Neural progenitor cell (in vitro differentiated cells): ENCODE data around the gene SASS6.

Source experiments
- EZH2 ChIP-seq: fragments of 200-600 bp; sonication (generic); IDR thresholded peaks from 2 replicates; pipeline ENCODE4 v1.6.1; 2017; ENCODE audit warnings: antibody characterized with exemption, mild to moderate bottlenecking, moderate library complexity
- EZH2phosphoT487 ChIP-seq: fragments of 200-600 bp; sonication (generic); IDR thresholded peaks from 2 replicates; pipeline ENCODE4 v1.6.1; 2017; ENCODE audit warnings: antibody characterized with exemption
- TF ChIP-seq, protein P1 (sequence below): fragments of 200-600 bp; sonication (generic); IDR thresholded peaks from 2 replicates; pipeline ENCODE4 v1.5.1; 2017; ENCODE audit warnings: antibody characterized with exemption, mild to moderate bottlenecking

DNA sequence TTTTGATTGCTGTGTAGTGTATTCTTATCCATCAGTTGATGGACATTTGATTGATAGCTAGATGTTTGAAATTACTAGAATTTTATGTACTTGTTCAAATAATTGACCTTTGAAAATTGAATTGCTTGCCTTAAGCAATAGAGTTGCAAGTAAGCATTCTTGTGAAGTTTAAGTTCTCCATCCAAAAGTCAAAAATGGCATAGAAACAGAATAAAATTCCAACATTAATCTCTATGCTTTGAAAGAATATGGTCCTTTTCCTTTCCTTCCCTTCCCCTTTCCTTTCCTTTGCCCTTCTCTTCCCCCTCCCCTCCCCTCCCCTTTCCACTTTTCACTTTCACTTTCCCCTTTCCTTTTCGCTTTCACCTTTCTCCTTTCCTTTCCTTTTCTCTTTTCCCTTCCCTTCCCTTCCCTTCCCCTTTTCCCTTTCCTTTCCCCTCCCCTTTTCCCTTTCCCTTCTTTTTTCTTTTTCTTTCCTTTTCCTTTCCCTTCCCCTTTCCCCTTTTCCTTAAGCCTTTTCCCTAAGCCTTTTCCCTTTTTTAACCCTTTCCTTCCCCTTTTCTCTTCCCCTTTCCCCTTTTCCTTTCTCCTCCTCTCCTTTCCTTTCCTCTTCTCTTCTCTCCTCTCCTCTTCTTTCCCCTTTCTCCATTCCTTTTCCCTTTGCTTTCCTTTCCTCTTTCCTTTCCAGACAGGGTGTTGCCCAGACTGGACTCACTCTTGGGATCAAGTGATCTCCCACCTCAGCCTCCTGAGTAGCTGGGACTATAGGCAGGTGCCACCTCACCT, 67.4 kb downstream of the SASS6 start:
- TF ChIP-seq, protein P1, sequence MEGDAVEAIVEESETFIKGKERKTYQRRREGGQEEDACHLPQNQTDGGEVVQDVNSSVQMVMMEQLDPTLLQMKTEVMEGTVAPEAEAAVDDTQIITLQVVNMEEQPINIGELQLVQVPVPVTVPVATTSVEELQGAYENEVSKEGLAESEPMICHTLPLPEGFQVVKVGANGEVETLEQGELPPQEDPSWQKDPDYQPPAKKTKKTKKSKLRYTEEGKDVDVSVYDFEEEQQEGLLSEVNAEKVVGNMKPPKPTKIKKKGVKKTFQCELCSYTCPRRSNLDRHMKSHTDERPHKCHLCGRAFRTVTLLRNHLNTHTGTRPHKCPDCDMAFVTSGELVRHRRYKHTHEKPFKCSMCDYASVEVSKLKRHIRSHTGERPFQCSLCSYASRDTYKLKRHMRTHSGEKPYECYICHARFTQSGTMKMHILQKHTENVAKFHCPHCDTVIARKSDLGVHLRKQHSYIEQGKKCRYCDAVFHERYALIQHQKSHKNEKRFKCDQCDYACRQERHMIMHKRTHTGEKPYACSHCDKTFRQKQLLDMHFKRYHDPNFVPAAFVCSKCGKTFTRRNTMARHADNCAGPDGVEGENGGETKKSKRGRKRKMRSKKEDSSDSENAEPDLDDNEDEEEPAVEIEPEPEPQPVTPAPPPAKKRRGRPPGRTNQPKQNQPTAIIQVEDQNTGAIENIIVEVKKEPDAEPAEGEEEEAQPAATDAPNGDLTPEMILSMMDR = no peak
- TF ChIP-seq EZH2 (no peak), EZH2phosphoT487 (no peak)
